GM12878 (cell line): Measurements from ENCODE around the gene PPIP5K2. TPM values are rescaled to one million over a fixed set of nuclear protein-coding genes. Genes with fewer than 3 reads are reported as not detected.
"Not testable (repeated sequence)": the region's sequence is repeated elsewhere in the genome, so short reads cannot be mapped to it uniquely, and the experiment has no call there.

Experiments used
- ATAC-seq: fragments of 200-7000 bp; cut with Tn5 transposase; 3 replicates; pipeline ENCODE4 v1.9.1; 2020; ENCODE audit warnings: mild to moderate bottlenecking, moderate library complexity
- BruUV-seq: library from RNA; stranded (reverse); fragments of 400-500 nt; replicated peaks from 2 replicates; lab custom pipeline; 2021; lab: Mats Ljungman, UMichigan
- CTCF ChIA-PET: fragments of 300-600 bp; sonication (Branson Sonifier 250); formaldehyde crosslinking; extraction: SDS; loops from one replicate; lab custom pipeline; 2021; ENCODE audit warnings: inconsistent platforms; lab: Yijun Ruan, JAX
- POLR2A ChIA-PET: fragments of 350-600 bp; formaldehyde crosslinking; extraction: SDS; loops from one replicate; lab custom pipeline; 2021; ENCODE audit warnings: inconsistent platforms; lab: Charles Lee
- RAD21 ChIA-PET: fragments of 300-600 bp; sonication (Branson Sonifier 250); formaldehyde crosslinking; loops from one replicate; lab custom pipeline; 2023; ENCODE audit warnings: antibody characterized with exemption; ENCODE audit not compliant: unreplicated experiment; lab: Charles Lee
- SMC1A ChIA-PET: fragments of 300-600 bp; sonication (Branson Sonifier 250); formaldehyde crosslinking; loops from one replicate; lab custom pipeline; 2023; ENCODE audit not compliant: unreplicated experiment, uncharacterized antibody; lab: Charles Lee
- DNase-seq: peaks from one replicate; pipeline ENCODE4 v3.0.0-alpha.2; 2011; ENCODE audit warnings: low read depth, low spot score
- FAIRE-seq: peaks from 3 replicates; lab custom pipeline; 2011; peaks lifted over from hg19 to GRCh38; lab: Jason Lieb, UNC
- H2AFZ ChIP-seq: 2 replicates; pipeline ENCODE4 v1.6.0; 2011; ENCODE audit warnings: low read depth, low read length, control low read depth; ENCODE audit not compliant: control insufficient read depth
- H3K27ac ChIP-seq: 2 replicates; pipeline ENCODE4 v1.5.1; 2011; ENCODE audit warnings: control low read depth; ENCODE audit not compliant: control insufficient read depth, insufficient read depth
- H3K27me3 ChIP-seq, 2 experiments: replicated peaks in 1 of 2; 2 replicates each; pipeline versions ENCODE4 v1.6.0 to v1.6.1; 2011; ENCODE audit warnings: low read length in 1 of 2; ENCODE audit not compliant: control insufficient read depth in 2 of 2, insufficient read depth in 2 of 2
- H3K36me3 ChIP-seq, 2 experiments: 2 replicates each; pipeline ENCODE4 v1.5.1; 2011; ENCODE audit warnings: low read length in 1 of 2; ENCODE audit not compliant: control insufficient read depth in 2 of 2, insufficient read depth in 2 of 2
- H3K4me1 ChIP-seq: 2 replicates; pipeline ENCODE4 v1.6.1; 2011; ENCODE audit warnings: mild to moderate bottlenecking, low read length, moderate library complexity, mixed read lengths; ENCODE audit not compliant: control insufficient read depth, insufficient read depth
- H3K4me2 ChIP-seq: 2 replicates; pipeline ENCODE4 v1.6.0; 2011; ENCODE audit warnings: control low read depth; ENCODE audit not compliant: control insufficient read depth, insufficient read depth
- H3K4me3 ChIP-seq: fragments of 200-600 bp; sonication (generic); 2 replicates; pipeline ENCODE4 v1.5.1; 2016
- H3K79me2 ChIP-seq: 2 replicates; pipeline ENCODE4 v1.6.0; 2011; ENCODE audit warnings: low read length; ENCODE audit not compliant: control insufficient read depth, insufficient read depth
- H3K9ac ChIP-seq: 2 replicates; pipeline ENCODE4 v1.8.0; 2011; ENCODE audit warnings: low read length, control low read depth, mixed read lengths; ENCODE audit not compliant: control insufficient read depth, insufficient read depth
- H3K9me3 ChIP-seq: replicated peaks from 3 replicates; pipeline ENCODE4 v1.5.1; 2011; ENCODE audit warnings: mild to moderate bottlenecking, low read length; ENCODE audit not compliant: control insufficient read depth, insufficient read depth
- H4K20me1 ChIP-seq: 2 replicates; pipeline ENCODE4 v1.6.0; 2011; ENCODE audit not compliant: control insufficient read depth, insufficient read depth
- ATF3 ChIP-seq: IDR thresholded peaks from 2 replicates; pipeline ENCODE4 v1.6.1; 2011; ENCODE audit warnings: low read depth, mild to moderate bottlenecking, low read length, moderate library complexity, borderline replicate concordance; ENCODE audit errors: extremely low read depth
- NR2C2 ChIP-seq: IDR thresholded peaks from 2 replicates; pipeline ENCODE4 v1.6.1; 2011; ENCODE audit warnings: borderline replicate concordance, low read depth; ENCODE audit not compliant: control insufficient read depth, insufficient read length
- NR2F1 ChIP-seq: fragments of 450-650 bp; conservative IDR thresholded peaks from 2 replicates; pipeline ENCODE4 v1.6.1; 2017; ENCODE audit warnings: mild to moderate bottlenecking
- PML ChIP-seq: IDR thresholded peaks from 2 replicates; pipeline ENCODE4 v1.6.1; 2012; ENCODE audit warnings: low read length, inconsistent platforms
- RELB ChIP-seq: fragments of 450-650 bp; IDR thresholded peaks from 2 replicates; pipeline ENCODE4 v1.6.1; 2017; ENCODE audit warnings: low read depth, mild to moderate bottlenecking, moderate library complexity
- RUNX3 ChIP-seq: IDR thresholded peaks from 2 replicates; pipeline ENCODE4 v1.6.1; 2012; ENCODE audit warnings: low read length, inconsistent platforms
- SREBF2 ChIP-seq: IDR thresholded peaks from 2 replicates; pipeline ENCODE4 v1.6.1; 2012; ENCODE audit warnings: mild to moderate bottlenecking, low read length
- WGBS: methylation state at CpG from one replicate; pipeline ENCODE4 v1.1.6; 2016; ENCODE audit warnings: low lambda C conversion rate; ENCODE audit not compliant: insufficient replicate concordance, insufficient coverage; ENCODE audit errors: missing lambda C conversion rate; 5-methylcytosine and 5-hydroxymethylcytosine counted together
- in situ Hi-C: fragments of 300-500 bp; cut with MboI; formaldehyde crosslinking; loops from 9 replicates; pipeline ENCODE4 v1.14.3; 2018; ENCODE audit warnings: mixed read lengths
- intact Hi-C: fragments of 100-400 bp; cut with micrococcal nuclease; formaldehyde crosslinking; loops from one replicate; pipeline ENCODE4 v1.14.2; 2022; ENCODE audit not compliant: unreplicated experiment
- polyA plus RNA-seq, 11 experiments: library from polyadenylated mRNA; depleted of rRNA in 4 of 11; unstranded in 6 of 11; stranded (reverse) in 5 of 11; fragments of >200 nt; fragmentation: Nextera tagmentation in 4 of 11; fragmentation: Illumina TruSeq in 1 of 11; extraction: Ambion mirVana in 4 of 11; extraction: Trizol in 1 of 11; gene quantifications; 1 replicate in 1 of 11; 2 replicates in 10 of 11; pipeline versions ENCODE4 v1.2.1 to v1.2.3, GENCODE V29; 2011 to 2016; ENCODE audit warnings: inconsistent platforms in 2 of 11, missing spikeins in 2 of 11, low read depth in 1 of 11
- total RNA-seq, 4 experiments: library from RNA; depleted of rRNA in 3 of 4; stranded (reverse); fragments of >200 nt in 3 of 4; fragmentation: Illumina TruSeq in 1 of 4; extraction: Trizol in 1 of 4; gene quantifications; 2 replicates each; pipeline versions ENCODE4 v1.2.1 to v1.2.3, GENCODE V29; 2013 to 2021

Gene PPIP5K2
- total and polyA plus RNA-seq, 10 of the 15 experiments (the other 5 are each of a cell fraction or from before 2014, with no cell fraction given) = 27.7 to 87.3 (median 58.6) TPM

- no peak for TF ChIP-seq RELB
- no peak for TF ChIP-seq NR2C2
- TF ChIP-seq SREBF2 = no peak
- TF ChIP-seq PML = no peak
- TF ChIP-seq RUNX3 = no peak
- no peak for TF ChIP-seq NR2F1
- TF ChIP-seq ATF3 = no peak
Observed at GRCh38 chr5:103203226-103203625, 83.1 kb downstream of the PPIP5K2 start (continued).

DNA sequence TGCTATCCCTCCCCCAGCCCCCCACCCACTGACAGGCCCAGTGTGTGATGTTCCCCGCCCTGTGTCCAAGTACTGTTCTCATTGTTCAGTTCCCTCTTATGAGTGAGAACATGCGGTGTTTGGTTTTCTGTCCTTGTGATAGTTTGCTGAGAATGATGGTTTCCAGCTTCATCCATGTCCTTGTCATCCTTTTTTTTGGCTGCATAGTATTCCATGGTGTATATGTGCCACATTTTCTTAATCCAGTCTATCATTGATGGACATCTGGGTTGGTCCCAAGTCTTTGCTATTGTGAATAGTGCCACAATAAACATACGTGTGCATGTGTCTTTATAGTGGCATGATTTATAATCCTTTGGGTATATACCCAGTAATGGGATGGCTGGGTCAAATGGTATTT, 84.9 kb downstream of the PPIP5K2 start:
- H3K36me3 ChIP-seq, H3K9me3 ChIP-seq, H4K20me1 ChIP-seq, H3K27me3 ChIP-seq, RAD21 ChIA-PET, H3K4me3 ChIP-seq, BruUV-seq, H3K4me2 ChIP-seq, in situ Hi-C loops, H3K9ac ChIP-seq, FAIRE-seq, H2AFZ ChIP-seq, intact Hi-C loops, ATAC-seq, H3K27ac ChIP-seq, H3K79me2 ChIP-seq, CTCF ChIA-PET, H3K4me1 ChIP-seq, DNase-seq, POLR2A ChIA-PET: not testable (repeated sequence)
- WGBS = 100% methylated on average over 3 of the region's 3 CpGs
- SMC1A ChIA-PET = interaction anchor here (0.7 kb wide), 1 partner anchor 57 kb away, joined by 3 read pairs; no protein-coding TSS in a partner anchor
